Neural progenitor cell (in vitro differentiated cells): ENCODE data around the gene S100A3. TPM values are rescaled to one million over a fixed set of nuclear protein-coding genes. Genes with fewer than 3 reads are reported as not detected.

Experiments used
- DNase-seq: peaks from one replicate; pipeline ENCODE4 v3.0.0-alpha.2; 2016; ENCODE audit warnings: low spot score
- H2AFZ ChIP-seq: fragments of 200-600 bp; sonication (generic); replicated peaks from 2 replicates; pipeline ENCODE4 v1.6.1; 2016; ENCODE audit warnings: antibody characterized with exemption
- H3F3A ChIP-seq: fragments of 200-600 bp; sonication (generic); 2 replicates; pipeline ENCODE4 v1.6.1; 2016; ENCODE audit warnings: antibody characterized with exemption, low read depth
- H3K27ac ChIP-seq: fragments of 200-600 bp; sonication (generic); 2 replicates; pipeline ENCODE4 v1.5.1; 2016; ENCODE audit warnings: mild to moderate bottlenecking
- H3K27me3 ChIP-seq: fragments of 200-600 bp; sonication (generic); 2 replicates; pipeline ENCODE4 v1.6.1; 2016; ENCODE audit warnings: mild to moderate bottlenecking, moderate library complexity
- H3K36me3 ChIP-seq: fragments of 200-600 bp; sonication (generic); 2 replicates; pipeline ENCODE4 v1.5.1; 2016
- H3K4me1 ChIP-seq: fragments of 200-600 bp; sonication (generic); 2 replicates; pipeline ENCODE4 v1.6.1; 2016; ENCODE audit warnings: mixed run types
- H3K4me2 ChIP-seq: fragments of 200-600 bp; sonication (generic); 2 replicates; pipeline ENCODE4 v1.6.1; 2016
- H3K4me3 ChIP-seq: fragments of 200-600 bp; sonication (generic); 2 replicates; pipeline ENCODE4 v1.5.1; 2016
- H3K79me2 ChIP-seq: fragments of 200-600 bp; sonication (generic); 2 replicates; pipeline ENCODE4 v1.6.1; 2016; ENCODE audit warnings: low read depth
- H3K9ac ChIP-seq: fragments of 200-600 bp; sonication (generic); 2 replicates; pipeline ENCODE4 v1.6.1; 2016
- H3K9me3 ChIP-seq: fragments of 200-600 bp; sonication (generic); 2 replicates; pipeline ENCODE4 v1.5.1; 2016; ENCODE audit warnings: low read depth
- H4K20me1 ChIP-seq: fragments of 200-600 bp; sonication (generic); 2 replicates; pipeline ENCODE4 v1.6.1; 2016; ENCODE audit warnings: low read depth
- H3K27ac Mint-ChIP-seq: 3 replicates; pipeline ENCODE4 v1.8.0; 2021; ENCODE audit warnings: mixed read lengths
- H3K27me3 Mint-ChIP-seq: 2 replicates; pipeline ENCODE4 v1.8.0; 2022; ENCODE audit warnings: low read depth, mild to moderate bottlenecking, inconsistent platforms, moderate library complexity, mixed read lengths; ENCODE audit not compliant: insufficient read depth
- H3K36me3 Mint-ChIP-seq: 3 replicates; pipeline ENCODE4 v1.8.0; 2021; ENCODE audit warnings: mixed read lengths
- H3K4me1 Mint-ChIP-seq: 3 replicates; pipeline ENCODE4 v1.8.0; 2021; ENCODE audit warnings: mixed read lengths
- H3K4me3 Mint-ChIP-seq: 3 replicates; pipeline ENCODE4 v1.8.0; 2021; ENCODE audit warnings: mild to moderate bottlenecking, moderate library complexity, mixed read lengths
- H3K9me3 Mint-ChIP-seq: 3 replicates; pipeline ENCODE4 v1.8.0; 2020; ENCODE audit warnings: mixed read lengths
- EZH2 ChIP-seq: fragments of 200-600 bp; sonication (generic); IDR thresholded peaks from 2 replicates; pipeline ENCODE4 v1.6.1; 2017; ENCODE audit warnings: antibody characterized with exemption, mild to moderate bottlenecking, moderate library complexity
- EZH2phosphoT487 ChIP-seq: fragments of 200-600 bp; sonication (generic); IDR thresholded peaks from 2 replicates; pipeline ENCODE4 v1.6.1; 2017; ENCODE audit warnings: antibody characterized with exemption
- total RNA-seq: library from RNA; depleted of rRNA; stranded (reverse); fragments of >200 nt; gene quantifications from 2 replicates; pipeline ENCODE4 v1.2.3, GENCODE V29; 2015; ENCODE audit warnings: low replicate concordance
- TF ChIP-seq, protein P1 (sequence below): fragments of 200-600 bp; sonication (generic); IDR thresholded peaks from 2 replicates; pipeline ENCODE4 v1.5.1; 2017; ENCODE audit warnings: antibody characterized with exemption, mild to moderate bottlenecking

Gene S100A3
- total RNA-seq, 1 donor from 2014 or later, result not detected

DNA sequence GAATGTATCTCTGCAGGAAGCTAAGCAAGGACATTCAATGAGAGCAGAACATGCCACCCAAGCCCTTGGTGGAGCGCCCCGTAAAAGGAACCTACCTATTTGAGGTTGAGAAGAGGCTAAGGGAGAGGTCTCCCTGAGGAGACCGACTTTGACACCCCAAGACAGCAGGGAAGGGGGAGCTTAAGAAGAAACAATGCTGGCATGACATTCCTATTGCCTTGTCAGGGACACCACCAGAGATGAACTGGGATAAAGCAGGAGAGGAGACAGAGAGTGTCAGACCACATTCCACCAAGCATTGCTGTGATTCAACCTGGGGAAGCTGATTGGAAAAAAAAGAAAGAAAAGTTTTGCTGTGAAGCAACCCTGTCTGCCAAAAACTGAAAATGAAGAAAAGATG, 29.9 kb upstream of the S100A3 start:
- TF ChIP-seq, protein P1, sequence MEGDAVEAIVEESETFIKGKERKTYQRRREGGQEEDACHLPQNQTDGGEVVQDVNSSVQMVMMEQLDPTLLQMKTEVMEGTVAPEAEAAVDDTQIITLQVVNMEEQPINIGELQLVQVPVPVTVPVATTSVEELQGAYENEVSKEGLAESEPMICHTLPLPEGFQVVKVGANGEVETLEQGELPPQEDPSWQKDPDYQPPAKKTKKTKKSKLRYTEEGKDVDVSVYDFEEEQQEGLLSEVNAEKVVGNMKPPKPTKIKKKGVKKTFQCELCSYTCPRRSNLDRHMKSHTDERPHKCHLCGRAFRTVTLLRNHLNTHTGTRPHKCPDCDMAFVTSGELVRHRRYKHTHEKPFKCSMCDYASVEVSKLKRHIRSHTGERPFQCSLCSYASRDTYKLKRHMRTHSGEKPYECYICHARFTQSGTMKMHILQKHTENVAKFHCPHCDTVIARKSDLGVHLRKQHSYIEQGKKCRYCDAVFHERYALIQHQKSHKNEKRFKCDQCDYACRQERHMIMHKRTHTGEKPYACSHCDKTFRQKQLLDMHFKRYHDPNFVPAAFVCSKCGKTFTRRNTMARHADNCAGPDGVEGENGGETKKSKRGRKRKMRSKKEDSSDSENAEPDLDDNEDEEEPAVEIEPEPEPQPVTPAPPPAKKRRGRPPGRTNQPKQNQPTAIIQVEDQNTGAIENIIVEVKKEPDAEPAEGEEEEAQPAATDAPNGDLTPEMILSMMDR, result no peak
- TF ChIP-seq EZH2, result no peak
- TF ChIP-seq EZH2phosphoT487, result no peak
- peaks cover 2% of the 10 kb centered on the region for H3K27me3 Mint-ChIP-seq
- Histone ChIP-seq H3K4me2 (peak overlapping the region; percentile 6), H3K4me3 (no peak overlapping the region), H3K27me3 (no peaks in the 10 kb centered on the region), H2AFZ (no peak overlapping the region), H3K36me3 (no peaks in the 10 kb centered on the region), H4K20me1 (no peaks in the 10 kb centered on the region), H3K9me3 (no peaks in the 10 kb centered on the region), H3K4me1 (peaks cover 25% of the 10 kb centered on the region), H3K9ac (no peak overlapping the region), H3K27ac (no peak overlapping the region), H3K79me2 (no peaks in the 10 kb centered on the region), H3F3A (peaks cover 21% of the 10 kb centered on the region)
- no peaks in the 10 kb centered on the region for H3K36me3 Mint-ChIP-seq
- peaks cover 9% of the 10 kb centered on the region for H3K9me3 Mint-ChIP-seq
- peaks cover 17% of the 10 kb centered on the region for H3K4me1 Mint-ChIP-seq
- H3K27ac Mint-ChIP-seq, result no peak overlapping the region
- no peak overlapping the region for H3K4me3 Mint-ChIP-seq
- DNase-seq, result peak; percentile 22

DNA sequence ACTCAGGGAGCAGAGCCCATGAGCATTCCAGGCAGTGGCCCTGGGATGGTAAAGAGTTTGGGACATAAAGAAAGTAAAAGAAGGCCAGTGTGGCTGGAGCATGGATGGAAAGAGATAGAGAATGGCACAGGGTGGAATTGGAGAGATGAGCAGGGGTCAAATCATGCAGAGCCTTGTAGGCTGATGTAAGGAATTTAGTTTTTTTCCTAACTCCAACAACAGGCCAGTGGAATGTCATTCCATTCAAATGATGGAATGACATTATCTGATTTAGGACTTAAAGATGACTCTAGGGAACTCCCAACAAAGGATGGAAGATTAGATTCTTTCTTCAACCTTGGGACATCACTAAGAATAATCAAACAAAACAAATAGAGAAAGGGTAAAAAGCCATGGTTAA, 29.4 kb upstream of the S100A3 start:
- H3K9ac ChIP-seq, result no peak overlapping the region
- H3K27ac Mint-ChIP-seq, result peak overlapping the region; percentile 30
- TF ChIP-seq, protein P1, result no peak
- TF ChIP-seq EZH2 (no peak), EZH2phosphoT487 (no peak)

DNA sequence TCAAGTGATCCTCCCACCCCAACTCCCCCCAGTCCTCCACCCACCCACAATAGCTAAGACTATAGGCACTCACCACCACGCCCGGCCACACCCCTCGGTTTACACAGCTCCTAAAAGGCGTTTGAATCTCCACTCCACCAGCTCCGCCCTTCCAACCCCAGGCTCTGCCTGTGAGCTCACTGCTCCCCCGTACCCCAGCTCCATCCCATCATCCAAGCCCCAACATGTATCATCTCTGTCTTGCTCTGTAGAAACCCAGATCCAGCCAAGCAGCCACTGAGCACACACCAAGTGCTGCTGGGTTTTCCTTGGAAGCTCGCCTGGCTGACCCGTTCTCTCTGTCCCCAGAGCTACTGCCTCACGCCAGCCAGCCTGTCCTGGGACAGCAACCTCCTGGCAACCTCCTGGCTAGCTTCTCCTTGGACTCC, 28.6 kb upstream of the S100A3 start:
- no peaks in the 10 kb centered on the region for H3K79me2 ChIP-seq
- Mint-ChIP-seq H3K9me3 (peaks cover 11% of the 10 kb centered on the region), H3K4me3 (no peak overlapping the region), H3K27ac (no peak overlapping the region), H3K27me3 (peaks cover 2% of the 10 kb centered on the region), H3K36me3 (no peaks in the 10 kb centered on the region), H3K4me1 (peaks cover 20% of the 10 kb centered on the region)
- no peaks in the 10 kb centered on the region for H3K9me3 ChIP-seq
- no peak for DNase-seq
- H4K20me1 ChIP-seq, result no peaks in the 10 kb centered on the region
- no peak overlapping the region for H3K9ac ChIP-seq
- H3K4me2 ChIP-seq, result no peak overlapping the region
- TF ChIP-seq, protein P1, result no peak
- TF ChIP-seq EZH2 (no peak), EZH2phosphoT487 (no peak)
- H3K27ac ChIP-seq, result no peak overlapping the region
- H3K27me3 ChIP-seq, result no peaks in the 10 kb centered on the region
- no peaks in the 10 kb centered on the region for H3K36me3 ChIP-seq
- H2AFZ ChIP-seq, result no peak overlapping the region
- no peak overlapping the region for H3K4me3 ChIP-seq
- H3K4me1 ChIP-seq, result peaks cover 21% of the 10 kb centered on the region
- peaks cover 16% of the 10 kb centered on the region for H3F3A ChIP-seq

More for the DNA sequence above, 29.4 kb upstream of the S100A3 start:
- Mint-ChIP-seq H3K4me1 (peaks cover 14% of the 10 kb centered on the region), H3K27me3 (peaks cover 2% of the 10 kb centered on the region), H3K9me3 (peaks cover 11% of the 10 kb centered on the region), H3K36me3 (no peaks in the 10 kb centered on the region), H3K4me3 (no peak overlapping the region)
- Histone ChIP-seq H3K4me1 (peaks cover 21% of the 10 kb centered on the region), H3F3A (peaks cover 16% of the 10 kb centered on the region), H2AFZ (no peak overlapping the region), H3K9me3 (no peaks in the 10 kb centered on the region), H4K20me1 (no peaks in the 10 kb centered on the region), H3K79me2 (no peaks in the 10 kb centered on the region), H3K27me3 (no peaks in the 10 kb centered on the region), H3K36me3 (no peaks in the 10 kb centered on the region), H3K4me2 (peak overlapping the region; percentile 6), H3K27ac (no peak overlapping the region), H3K4me3 (no peak overlapping the region)
- peak; percentile 9 for DNase-seq
